ENCODE data around the gene C1QTNF7. TPM values are rescaled to one million over a fixed set of nuclear protein-coding genes. Genes with fewer than 3 reads are reported as not detected.

The C1QTNF7 gene
- total RNA-seq, 2 donors from 2014 or later, result 6.8 to 9.4 TPM

DNA sequence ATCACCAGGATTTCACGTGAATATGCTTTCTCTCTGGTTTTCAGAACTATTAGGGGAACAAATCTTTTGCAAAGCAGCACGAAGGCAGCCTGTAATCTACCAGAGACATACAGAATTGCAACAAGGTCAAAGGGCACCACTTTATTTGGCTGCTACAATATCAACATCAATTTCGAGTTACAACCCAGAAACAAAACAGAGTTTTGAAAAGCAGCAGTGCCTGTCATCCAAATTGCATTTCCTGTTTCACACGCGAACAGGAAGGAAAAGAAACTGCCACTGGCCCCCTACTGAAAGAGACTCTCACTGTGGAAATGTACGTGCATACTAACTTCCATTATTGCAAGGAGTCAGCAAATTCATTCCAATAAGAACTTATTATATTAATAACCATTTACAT, 17.1 kb upstream of the C1QTNF7 start:
- DNase-seq (ENCODE audit: low spot score), result no peak
- intact Hi-C loops (cut with DNase I), result no loop called here

DNA sequence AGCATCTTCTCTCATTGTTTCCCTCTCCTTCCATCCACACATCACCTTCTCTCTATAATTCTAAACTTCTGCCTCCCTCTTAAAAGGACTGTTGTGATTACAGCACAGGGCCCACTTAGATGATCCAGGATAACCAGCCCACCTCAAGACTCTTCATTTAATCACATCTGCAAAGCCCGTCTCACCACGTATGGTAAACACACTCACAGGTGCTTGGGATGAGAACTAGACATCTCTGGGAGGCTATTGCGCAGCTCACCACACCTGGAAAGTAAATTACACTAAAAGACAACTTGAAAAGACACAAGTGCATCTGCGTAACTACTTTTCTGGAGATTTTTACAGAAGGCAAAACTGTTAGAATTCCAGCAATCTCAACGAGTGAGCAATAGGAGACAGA, 15.4 kb upstream of the C1QTNF7 start:
- intact Hi-C loops (cut with DNase I), result no loop called here
- DNase-seq (ENCODE audit: low spot score), result no peak

DNA sequence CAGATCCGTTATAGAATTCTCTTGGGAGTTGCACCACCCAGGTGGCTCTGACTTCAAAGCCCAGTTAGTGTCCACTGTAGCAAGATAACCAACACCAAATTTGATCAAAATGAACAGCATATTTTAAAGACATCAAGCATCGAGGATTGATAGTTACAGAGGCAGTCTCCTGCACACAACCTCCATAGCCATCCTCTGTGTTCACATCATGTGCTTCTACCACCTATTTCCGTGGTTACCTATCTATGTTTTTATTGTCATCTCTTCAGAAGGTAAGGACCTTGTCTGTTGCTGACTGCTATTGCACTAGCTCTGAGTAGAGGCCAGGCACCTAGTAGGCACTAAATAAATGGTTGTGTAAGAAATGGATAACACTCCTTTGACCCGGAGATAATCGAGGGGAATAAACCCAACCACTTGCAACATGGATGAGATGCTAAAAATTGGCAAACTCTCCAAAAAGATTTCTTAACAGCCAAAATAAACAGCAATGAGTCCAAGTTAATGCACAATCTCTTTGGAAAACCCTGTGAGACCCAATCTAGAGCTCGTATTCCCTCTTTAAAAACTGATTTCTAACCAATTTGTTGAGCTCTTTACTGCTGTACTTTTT, 14.7 kb upstream of the C1QTNF7 start:
- DNase-seq (ENCODE audit: low spot score), result no peak
- intact Hi-C loops (cut with DNase I), result no loop called here

DNA sequence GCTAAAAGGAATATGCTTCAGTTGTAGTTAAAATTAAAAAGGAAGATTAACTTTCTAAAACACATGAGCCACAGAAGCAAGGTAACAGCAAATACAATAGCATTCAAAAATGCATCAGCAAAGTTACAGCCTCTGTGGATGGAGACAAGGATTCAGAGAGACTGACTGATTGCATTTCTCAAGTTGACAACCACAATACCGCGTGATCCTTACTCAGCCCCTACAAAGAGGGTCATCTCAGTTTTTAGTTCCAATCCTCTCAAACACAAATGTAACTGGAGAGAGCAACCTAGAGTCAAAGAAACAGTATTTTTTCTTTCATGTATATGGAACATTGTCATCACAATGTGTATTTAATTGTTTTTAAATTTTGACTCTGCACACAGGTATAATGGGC, 14.2 kb upstream of the C1QTNF7 start:
- intact Hi-C loops (cut with DNase I), result no loop called here
- no peak for DNase-seq (ENCODE audit: low spot score)

DNA sequence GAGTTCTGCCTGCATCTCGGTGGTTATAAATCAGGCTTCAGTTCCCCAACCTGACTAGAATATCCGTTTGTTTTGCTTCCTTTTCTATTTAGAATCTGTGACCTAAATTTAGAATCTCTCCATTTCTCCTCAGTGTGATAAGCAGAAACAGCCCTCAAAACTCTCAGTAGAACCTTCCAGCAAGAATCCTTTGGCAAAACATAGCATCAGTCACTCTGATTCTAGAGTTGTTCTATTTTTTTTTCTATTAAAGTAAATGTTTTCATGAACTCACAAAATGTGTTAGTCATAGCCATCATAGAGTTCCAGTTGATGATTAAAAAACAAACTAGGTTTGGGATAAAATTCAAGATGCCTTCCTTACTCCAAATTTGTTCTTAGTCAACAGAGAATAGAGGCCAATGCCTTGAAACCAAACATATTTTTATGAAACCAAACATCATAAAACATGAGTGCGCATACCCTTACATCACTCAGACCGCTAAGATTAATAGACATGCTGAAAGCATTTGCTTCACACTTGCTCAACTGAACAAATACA, 13.2 kb upstream of the C1QTNF7 start:
- DNase-seq (ENCODE audit: low spot score), result no peak
- intact Hi-C loops (cut with DNase I), result no loop called here

DNA sequence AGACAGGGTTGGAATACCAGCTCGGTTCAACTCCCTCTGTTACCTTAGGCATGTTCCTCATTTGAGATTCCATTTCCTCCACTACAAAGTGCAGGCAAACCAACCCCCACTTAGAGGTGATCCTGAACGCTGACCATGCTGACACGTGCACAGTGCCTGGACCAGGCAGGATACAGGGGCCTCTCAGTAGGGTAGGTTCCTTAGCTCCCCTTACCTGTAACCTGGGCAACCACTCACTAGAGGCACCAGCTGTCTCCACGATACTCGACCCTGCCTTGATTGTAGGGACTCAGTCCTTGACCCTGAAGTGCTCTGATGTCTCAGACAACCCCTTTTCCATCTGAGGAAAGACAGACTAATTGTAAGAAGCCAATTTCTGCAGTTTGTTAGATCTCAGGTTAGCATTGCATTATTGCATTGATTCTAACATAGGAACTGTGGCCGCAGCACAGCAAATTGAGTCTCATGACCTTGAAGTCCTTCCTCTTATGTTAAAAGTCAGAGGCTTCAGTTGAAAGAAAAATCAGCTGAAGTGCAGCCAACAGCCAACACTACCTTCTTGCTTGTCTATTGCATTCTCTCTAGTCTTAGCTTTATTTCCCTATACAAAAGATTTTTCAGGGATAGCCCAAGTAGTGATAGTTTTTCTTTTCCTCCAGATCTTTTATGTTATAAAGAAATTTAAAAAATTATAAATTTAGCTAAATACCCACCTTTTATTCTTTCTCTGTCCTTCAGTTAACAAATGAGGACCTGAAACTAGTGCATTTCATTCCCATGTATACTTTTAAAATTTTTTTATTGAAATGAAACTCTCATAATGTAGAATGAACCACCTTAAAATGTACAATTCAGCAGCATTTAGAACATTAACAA, 11.2 kb upstream of the C1QTNF7 start:
- intact Hi-C loops (cut with DNase I), result no loop called here
- DNase-seq (ENCODE audit: low spot score), result no peak

DNA sequence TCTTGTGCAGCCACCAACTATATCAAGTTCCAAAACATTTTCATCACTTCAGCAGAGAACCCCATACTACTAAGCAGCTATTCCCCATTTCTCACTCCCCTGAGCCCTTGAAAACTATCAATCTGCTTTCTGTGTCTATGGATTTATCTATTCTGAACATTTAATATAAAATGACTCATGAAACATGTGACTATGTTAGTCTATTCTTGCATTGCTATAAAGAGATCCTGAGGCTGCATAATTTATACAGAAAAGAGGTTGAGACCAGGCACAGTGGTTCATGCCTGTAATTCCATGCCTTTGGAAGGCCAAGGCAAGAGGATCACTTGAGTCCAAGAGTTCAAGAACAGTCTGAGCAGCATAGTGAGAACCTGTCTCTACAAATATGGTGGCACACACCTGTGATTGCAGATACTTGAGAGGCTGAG, 10.6 kb upstream of the C1QTNF7 start:
- no peak for DNase-seq (ENCODE audit: low spot score)
- intact Hi-C loops (cut with DNase I), result no loop called here

DNA sequence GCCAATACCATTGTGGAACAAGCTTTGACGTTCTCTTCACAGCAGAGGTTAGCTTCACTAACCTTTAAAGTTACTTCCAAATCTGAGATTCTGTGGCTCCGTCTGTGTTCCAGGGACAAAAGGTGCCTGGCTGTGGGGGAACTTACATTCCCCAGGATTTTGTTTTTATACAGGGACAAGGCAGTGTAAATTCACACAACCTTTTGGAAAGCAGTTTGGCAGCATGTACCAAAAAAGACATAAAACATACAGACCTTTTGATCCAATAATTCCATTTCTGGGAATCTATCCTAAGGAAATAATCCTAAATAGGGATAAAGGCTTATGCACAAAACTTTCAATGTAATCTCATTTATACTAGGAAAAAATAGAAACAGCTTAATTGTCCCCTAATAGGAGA, 8.9 kb upstream of the C1QTNF7 start:
- intact Hi-C loops (cut with DNase I), result no loop called here
- DNase-seq (ENCODE audit: low spot score), result no peak

DNA sequence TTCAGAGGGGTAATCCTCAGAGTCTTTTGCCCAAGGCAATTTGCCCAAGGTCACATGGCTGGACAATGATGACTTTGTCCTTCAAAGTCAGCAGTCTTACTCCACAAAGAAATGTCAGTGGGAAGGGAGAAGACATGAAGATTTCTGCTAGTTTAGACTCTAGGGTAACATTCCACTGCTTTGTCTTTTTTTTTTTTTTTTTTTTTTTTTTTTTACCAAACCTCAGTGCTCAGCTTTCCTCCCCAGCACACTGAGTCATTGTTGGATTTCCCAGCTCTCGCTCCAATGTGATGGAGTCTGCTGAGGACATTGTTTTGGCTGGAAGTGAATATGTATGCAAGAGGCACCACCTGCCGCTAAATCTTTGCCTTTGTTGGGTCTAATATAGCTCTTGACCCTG, 7.2 kb upstream of the C1QTNF7 start:
- intact Hi-C loops (cut with DNase I), result no loop called here
- DNase-seq (ENCODE audit: low spot score), result no peak

DNA sequence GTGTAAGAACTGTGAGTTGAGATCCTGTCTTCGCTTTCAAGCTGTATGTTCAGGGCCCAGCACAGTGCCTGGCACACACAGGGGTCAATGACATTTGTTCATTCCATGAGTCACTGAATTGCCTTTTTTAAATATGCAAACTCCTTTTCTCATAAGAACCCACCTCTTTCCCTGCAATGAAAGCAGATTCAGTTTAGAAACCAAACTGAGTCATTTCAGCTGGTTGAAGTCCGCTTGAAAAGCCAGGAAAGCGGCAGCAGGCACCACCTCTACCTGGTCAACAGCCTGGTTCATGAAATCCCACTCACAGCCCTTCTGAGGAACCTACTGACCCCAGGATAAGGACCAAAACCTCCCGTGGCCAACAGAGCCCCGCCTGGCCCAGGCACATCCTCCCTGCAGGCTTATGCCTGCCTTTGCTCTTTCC, 4.5 kb upstream of the C1QTNF7 start:
- intact Hi-C loops (cut with DNase I), result no loop called here
- no peak for DNase-seq (ENCODE audit: low spot score)

DNA sequence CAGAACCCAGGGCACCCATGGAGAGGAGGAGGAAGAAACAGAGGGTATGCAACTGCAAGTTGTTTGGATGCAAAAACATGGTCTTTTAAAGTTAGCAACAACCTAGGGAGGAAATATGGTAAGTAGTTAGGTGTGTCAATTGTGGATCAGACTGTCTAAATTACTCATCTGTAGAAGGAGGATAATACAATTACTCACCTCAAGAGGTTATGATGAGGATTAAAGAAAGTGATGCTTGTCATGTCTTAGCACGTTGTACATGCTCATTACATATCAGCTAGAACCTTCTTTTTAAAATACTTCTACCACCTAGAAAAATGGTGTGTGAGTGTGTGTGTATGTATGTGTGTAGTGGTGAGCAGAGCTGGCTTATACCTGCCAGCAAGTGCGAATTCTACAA, 2.3 kb upstream of the C1QTNF7 start:
- DNase-seq (ENCODE audit: low spot score), result no peak
- intact Hi-C loops (cut with DNase I), result no loop called here

DNA sequence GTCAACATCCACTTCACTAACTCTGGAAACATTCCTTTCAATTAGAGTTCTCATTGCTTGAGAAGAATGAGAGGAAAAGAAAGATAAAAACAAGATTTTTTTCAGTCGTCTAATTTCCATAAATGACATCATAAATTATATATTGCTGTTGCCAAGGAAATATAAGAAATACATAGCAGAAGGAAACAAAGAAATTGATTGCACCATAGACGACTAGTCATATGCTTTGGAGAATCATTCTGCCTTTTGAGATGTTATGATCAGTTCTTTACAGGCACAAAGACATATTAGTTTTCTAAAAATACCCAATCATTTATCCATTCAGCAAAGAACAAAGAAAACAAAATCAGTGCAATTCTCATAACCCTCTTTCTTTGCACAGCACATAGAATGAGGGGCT, 672 bp upstream of the C1QTNF7 start:
- DNase-seq (ENCODE audit: low spot score), result no peak
- intact Hi-C loops (cut with DNase I), result no loop called here

DNA sequence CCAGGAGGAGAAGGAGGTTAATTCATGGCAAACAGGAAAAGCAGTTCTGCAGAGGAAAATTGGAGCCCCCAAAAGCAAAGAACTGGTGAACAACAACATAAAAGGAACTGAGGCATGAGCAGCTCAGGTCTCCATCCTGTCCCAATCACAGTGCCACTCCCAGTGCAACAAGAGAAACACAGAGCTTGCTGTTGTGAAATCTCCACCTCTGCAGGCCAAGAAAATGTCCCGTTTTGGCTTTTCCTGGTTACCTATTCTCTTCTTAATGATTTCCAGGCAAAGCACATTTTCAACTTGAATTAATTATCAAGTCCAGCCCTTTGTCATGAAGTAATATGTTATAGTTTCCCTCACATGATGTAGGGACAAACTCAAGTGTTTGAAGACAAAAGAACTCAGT, 778 bp downstream of the C1QTNF7 start:
- intact Hi-C loops (cut with DNase I), result no loop called here
- DNase-seq (ENCODE audit: low spot score), result no peak

DNA sequence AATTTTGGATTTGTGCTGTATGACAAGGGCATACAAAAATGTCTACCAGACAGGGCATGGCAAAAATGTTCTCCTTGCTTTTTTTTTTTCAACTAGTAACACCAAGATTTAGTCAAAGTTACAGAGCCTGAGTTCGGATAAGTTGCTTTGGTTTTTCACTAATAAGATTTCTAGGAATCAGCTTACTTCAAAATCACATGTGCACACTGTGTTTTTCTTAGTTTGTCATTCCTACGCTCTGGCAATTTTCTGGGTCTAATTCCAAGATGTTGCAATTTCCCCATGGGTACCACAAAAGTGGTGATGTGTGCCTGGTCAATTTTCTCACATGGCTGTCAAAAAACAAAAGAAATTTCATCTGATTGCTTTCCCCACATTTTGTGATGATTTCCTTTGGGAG, 6.3 kb downstream of the C1QTNF7 start:
- DNase-seq (ENCODE audit: low spot score), result no peak
- intact Hi-C loops (cut with DNase I), result no loop called here

DNA sequence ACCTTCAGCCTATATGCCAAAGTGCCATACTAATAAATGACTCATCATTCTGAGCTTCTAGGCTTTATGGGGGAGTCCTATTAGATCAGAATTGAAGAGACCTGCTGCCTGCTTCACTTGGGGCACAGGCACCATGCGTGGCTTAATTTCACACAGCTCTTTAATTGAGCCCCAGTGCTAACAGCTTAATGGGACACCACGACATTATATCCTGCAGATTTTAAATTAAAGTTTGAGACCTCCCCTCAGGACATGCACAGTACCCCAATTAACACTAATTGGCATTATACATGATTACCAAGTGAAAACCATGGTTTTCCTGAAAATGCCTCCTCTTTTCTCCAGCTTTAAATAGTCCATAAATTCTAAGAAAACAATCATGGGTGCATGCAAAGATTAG, 6.8 kb downstream of the C1QTNF7 start:
- DNase-seq (ENCODE audit: low spot score), result no peak
- intact Hi-C loops (cut with DNase I), result no loop called here

DNA sequence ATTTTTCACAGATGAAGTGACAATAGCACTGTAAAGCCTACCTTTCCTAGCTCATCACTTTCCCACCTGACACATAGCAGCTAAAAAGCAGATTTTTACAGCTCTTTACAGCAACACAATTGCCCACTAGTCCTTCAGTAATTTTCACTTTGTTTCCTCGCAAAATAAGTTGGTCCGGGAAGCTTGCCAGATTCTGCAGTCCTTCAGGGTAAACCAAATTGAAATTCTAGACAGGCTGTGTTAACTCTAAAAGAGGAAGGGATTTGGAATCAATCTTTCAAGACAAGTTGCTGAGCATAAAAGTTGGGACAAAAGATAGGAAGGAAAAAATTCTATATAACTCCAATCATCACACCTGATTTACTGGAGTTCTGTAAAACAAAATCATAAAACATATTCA, 8.7 kb downstream of the C1QTNF7 start:
- intact Hi-C loops (cut with DNase I), result no loop called here
- DNase-seq (ENCODE audit: low spot score), result no peak

DNA sequence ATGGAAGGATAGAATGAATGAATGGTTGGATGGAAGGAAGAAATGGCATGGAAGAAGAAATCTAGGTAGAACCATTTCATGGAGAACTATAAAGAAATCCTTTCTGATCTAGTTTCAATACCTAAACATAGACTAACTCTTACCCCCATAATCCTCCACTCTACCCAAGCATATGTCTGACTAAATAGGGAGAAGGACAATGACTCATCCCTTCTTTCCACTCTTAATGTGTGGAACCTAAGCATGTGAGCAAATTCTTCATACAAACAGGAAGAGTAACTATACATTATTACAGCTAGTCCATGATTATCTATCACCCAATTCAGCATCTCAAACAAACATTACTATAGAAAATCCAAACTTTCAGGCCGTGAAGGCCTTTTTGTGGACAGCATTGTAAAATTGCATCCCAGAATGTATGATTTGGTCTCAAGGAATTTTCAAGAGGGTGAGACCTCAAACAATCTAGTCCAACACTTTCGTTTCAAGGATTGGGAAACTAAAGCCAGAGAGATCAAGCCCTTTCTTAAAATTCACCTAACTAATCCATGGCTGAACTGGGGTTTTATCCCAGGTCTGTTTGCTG, 11.2 kb downstream of the C1QTNF7 start:
- no peak for DNase-seq (ENCODE audit: low spot score)
- intact Hi-C loops (cut with DNase I), result no loop called here

DNA sequence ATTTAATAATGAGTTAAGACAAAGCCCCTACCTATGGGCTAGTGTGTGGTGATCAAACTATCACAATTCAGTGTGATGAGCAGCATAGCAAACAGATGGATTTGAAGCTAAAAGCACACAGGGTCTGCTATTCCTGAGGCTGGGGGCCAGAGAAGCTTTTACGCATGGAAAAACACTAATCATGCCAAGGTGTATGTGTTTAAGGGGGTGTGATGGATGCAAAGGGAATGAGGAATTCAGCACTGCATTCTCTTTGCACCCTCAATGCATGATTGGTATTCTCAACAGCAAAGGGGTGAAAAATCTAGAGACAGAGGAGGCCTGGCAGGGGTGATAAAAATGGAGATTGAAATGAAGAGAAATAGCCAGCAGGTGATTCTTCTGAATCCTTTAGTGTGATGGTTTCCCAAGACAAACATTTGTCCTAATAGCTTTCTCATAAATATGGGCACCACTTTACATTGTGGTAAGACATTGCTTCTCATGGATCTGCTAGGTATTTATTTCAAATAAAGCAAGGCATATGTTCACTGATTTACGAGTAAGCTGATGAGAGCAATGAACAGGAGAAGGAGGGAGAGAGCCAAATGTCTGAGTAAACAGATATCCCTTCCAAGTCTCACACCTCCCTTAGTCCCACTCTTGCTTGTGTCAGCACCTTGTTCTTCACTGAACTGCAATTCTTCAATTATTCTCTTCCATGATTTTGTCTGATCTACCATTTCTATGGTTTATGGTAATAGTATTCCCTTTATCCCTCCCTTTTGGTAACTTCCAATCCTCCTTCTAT, 15.7 kb downstream of the C1QTNF7 start:
- no peak for DNase-seq (ENCODE audit: low spot score)
- intact Hi-C loops (cut with DNase I), result no loop called here

DNA sequence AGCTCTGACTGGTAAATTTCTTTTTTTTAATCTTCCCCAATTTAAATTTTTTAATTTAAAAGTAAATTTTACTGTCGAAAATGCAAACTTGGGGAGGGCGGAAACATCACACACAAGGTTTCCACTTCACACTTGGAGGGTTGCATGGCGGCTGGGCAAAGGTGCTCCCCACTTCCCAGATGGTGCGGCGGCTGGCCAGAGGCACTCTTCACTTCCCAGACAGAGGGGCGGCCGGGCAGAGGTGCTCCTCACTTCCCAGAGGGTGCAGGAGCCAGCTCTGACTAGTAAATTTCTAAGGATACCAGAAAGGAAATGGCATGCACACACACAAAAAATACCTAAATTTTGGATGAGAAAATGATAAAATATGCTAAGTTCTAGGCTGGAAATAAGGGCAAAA, 16.4 kb downstream of the C1QTNF7 start:
- intact Hi-C loops (cut with DNase I), result no loop called here

More for the DNA sequence above, 16.4 kb downstream of the C1QTNF7 start:
- DNase-seq (ENCODE audit: low spot score), result no peak
